PC-3 (cell line): Measurements from ENCODE around the gene NME7.

Experiments
- EZH2 ChIP-seq: fragments of 300-600 bp; sonication (generic); IDR thresholded peaks from one replicate; pipeline ENCODE4 v1.6.1; 2017; ENCODE audit warnings: antibody characterized with exemption, mild to moderate bottlenecking, low read length; ENCODE audit not compliant: unreplicated experiment
- EZH2phosphoT487 ChIP-seq: fragments of 300-600 bp; sonication (generic); IDR thresholded peaks from 2 replicates; pipeline ENCODE4 v1.6.1; 2018; ENCODE audit warnings: mild to moderate bottlenecking, antibody characterized with exemption, low read length, borderline replicate concordance
- TF ChIP-seq, protein P1 (sequence below): fragments of 300-600 bp; sonication (generic); conservative IDR thresholded peaks from 2 replicates; pipeline ENCODE4 v1.5.1; 2017; ENCODE audit warnings: antibody characterized with exemption, low read depth, mild to moderate bottlenecking, low read length

DNA sequence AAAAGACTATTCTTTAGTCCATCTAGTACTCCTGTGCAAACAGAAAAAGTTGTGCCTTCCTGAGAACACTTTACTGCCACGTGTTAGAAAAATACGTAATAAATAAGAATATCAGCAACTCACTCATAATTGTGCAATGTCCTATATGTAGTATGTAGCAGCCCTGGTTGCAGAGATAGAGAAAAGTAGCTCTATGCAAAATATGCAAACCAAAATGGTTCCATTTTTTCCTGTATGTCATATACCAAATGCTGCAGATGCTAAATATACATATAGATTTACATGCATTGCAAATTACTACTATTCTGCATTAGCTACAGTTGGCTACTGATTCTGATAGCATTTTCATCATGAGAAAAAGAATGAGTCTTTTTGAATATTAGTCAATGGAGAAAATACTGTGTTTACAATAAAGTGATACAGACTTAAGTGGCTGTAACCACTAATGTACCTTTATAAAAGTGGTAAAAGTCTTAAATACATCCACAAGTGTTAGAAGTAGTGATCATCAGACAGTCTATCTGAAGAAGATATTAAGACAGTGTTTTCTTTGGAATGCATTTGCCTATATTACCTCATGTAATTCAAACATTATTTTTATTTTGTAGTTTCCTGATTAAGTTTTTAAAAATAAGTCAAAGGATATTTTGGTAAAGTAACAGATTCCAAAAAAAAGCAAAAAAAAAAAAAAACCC lies 19.8 kb downstream of the NME7 start:
- TF ChIP-seq, protein P1, sequence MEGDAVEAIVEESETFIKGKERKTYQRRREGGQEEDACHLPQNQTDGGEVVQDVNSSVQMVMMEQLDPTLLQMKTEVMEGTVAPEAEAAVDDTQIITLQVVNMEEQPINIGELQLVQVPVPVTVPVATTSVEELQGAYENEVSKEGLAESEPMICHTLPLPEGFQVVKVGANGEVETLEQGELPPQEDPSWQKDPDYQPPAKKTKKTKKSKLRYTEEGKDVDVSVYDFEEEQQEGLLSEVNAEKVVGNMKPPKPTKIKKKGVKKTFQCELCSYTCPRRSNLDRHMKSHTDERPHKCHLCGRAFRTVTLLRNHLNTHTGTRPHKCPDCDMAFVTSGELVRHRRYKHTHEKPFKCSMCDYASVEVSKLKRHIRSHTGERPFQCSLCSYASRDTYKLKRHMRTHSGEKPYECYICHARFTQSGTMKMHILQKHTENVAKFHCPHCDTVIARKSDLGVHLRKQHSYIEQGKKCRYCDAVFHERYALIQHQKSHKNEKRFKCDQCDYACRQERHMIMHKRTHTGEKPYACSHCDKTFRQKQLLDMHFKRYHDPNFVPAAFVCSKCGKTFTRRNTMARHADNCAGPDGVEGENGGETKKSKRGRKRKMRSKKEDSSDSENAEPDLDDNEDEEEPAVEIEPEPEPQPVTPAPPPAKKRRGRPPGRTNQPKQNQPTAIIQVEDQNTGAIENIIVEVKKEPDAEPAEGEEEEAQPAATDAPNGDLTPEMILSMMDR: no peak
- TF ChIP-seq EZH2: no peak
- no peak for TF ChIP-seq EZH2phosphoT487
